ENCODE results near the gene C3orf70. TPM values are rescaled to one million over a fixed set of nuclear protein-coding genes. Genes with fewer than 3 reads are reported as not detected.
A peak's percentile ranks its signal among the peaks of the same experiment; 100 is the strongest.
"Not testable (repeated sequence)": the region's sequence is repeated elsewhere in the genome, so short reads cannot be mapped to it uniquely, and the experiment has no call there.

The C3orf70 gene
- total RNA-seq, 2 donors from 2014 or later = 0.06 TPM; not detected in 1

- Mint-ChIP-seq H3K9me3 (no peaks in the 10 kb centered on the region), H3K36me3 (peaks cover 0 to 4% of the 10 kb centered on the region in 2 donors), H3K27ac (no peak overlapping the region)
- DNase-seq (ENCODE audit: low spot score in 2 of 2) (no peak), ATAC-seq (no peak)
These were observed 40.7 kb downstream of the C3orf70 start for GRCh38 chr3:185112186-185112585.

- not testable (repeated sequence) for H3K27ac Mint-ChIP-seq; H3K36me3 Mint-ChIP-seq; DNase-seq (ENCODE audit: low spot score in 2 of 2); H3K9me3 Mint-ChIP-seq; ATAC-seq
These were observed 43.8 kb downstream of the C3orf70 start for GRCh38 chr3:185109012-185109411.

DNA sequence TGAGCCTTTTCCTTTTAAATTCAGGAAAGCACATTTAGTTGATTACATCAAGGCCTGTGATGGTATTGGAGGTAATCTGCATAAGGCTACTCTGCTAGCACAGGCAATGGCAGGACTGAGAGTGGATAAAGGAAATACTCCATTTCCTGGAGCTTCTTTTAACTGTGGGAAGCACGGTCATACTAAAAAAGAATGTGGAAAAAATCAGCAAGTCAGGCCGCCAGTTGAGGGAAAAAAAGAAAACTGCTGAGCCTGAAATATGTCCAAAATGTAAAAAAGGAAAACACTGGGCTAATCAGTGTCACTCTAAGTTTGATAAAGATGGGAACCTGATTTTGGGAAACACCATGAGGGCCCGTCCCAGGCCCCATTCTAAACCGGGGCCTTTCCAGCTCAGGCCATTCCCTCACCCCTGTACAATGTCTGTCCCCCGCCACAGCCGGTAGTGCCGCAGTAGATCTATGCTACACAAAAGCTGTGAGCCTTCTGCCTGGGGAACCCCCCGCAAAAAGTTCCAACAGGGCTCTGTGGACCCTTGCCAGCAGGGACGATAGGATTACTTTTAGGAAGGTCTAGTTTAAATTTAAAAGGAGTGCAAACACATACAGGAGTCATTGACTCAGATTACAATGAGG, 46.5 kb downstream of the C3orf70 start:
- ATAC-seq; H3K27ac Mint-ChIP-seq; DNase-seq (ENCODE audit: low spot score in 2 of 2): not testable (repeated sequence)
- H3K36me3 Mint-ChIP-seq = peaks cover 11% of the 10 kb centered on the region in 2 donors
- peaks cover 10 to 32% of the 10 kb centered on the region in 2 donors for H3K9me3 Mint-ChIP-seq

DNA sequence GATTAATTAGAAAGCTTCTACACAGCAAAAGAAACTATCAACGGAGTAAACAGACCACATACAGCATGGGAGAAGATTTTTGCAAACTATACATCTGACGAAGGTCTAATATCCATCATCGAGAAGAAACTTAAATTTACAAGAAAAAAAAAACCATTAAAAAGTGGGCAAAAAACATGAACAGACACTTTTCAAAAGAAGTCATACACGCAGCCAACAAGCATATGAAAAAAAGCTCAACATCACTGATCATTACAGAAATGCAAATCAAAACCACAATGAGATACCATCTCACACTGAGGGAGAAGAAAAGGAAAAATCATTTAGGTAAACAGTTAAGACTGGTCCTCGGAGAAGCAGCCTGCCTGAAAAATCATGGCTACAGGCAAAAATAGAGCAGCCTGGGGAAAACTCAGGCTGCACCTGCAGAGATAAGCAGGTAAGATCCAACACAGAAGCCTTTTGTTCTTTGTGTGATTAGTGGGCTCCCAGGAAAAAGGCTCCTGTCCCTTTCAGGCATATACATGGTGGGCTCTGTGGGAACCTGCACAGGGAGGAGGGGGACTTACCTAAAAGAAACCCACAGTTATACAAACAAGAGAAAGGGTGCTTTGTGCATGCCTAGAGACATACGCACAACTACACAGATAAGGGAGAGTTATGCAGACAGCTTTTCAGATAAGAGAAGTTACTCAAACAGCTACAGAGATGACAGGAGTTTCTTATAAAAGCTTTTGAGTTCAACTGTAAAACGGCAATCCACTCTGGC, 49.3 kb downstream of the C3orf70 start:
- DNase-seq (ENCODE audit: low spot score in 2 of 2) = no peak
- no peak for ATAC-seq
- Mint-ChIP-seq H3K27ac (no peak overlapping the region), H3K36me3 (peaks cover 16 to 18% of the 10 kb centered on the region in 2 donors), H3K9me3 (peaks cover 18 to 42% of the 10 kb centered on the region in 2 donors)

GRCh38 chr3:185094697-185095096, 58.2 kb downstream of the C3orf70 start:
- no peak for DNase-seq (ENCODE audit: low spot score in 2 of 2)
- Mint-ChIP-seq H3K36me3 (no peaks in the 10 kb centered on the region), H3K27ac (no peak overlapping the region), H3K9me3 (no peaks in the 10 kb centered on the region)
- no peak for ATAC-seq

GRCh38 chr3:185093116-185093515, 59.7 kb downstream of the C3orf70 start:
- no peak overlapping the region for H3K27ac Mint-ChIP-seq
- no peak for DNase-seq (ENCODE audit: low spot score in 2 of 2)
- no peaks in the 10 kb centered on the region for H3K36me3 Mint-ChIP-seq
- H3K9me3 Mint-ChIP-seq = no peaks in the 10 kb centered on the region
- ATAC-seq = no peak

GRCh38 chr3:185090811-185091210, 62.0 kb downstream of the C3orf70 start:
- no peak for DNase-seq (ENCODE audit: low spot score in 2 of 2)
- H3K27ac Mint-ChIP-seq = no peak overlapping the region
- ATAC-seq = no peak
- no peaks in the 10 kb centered on the region for H3K9me3 Mint-ChIP-seq
- no peaks in the 10 kb centered on the region for H3K36me3 Mint-ChIP-seq

DNA sequence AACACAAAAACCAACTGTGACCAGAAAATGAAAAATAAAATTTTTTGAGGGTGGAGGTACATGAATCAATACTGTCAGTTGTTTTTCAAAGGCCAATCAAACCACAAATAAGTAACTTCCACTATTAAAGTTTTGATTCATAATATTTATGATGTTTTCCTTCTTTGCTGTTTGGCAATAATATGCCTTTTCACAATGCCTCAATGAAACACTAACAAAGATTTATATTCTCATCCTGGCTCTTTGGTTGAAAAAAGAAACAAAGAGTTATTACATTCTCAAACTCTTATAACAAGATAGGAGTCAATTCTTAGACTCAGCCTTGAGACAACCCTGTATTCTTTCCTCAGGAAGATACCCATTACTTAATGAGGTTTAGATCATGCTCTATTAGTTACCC, 63.1 kb downstream of the C3orf70 start:
- Mint-ChIP-seq H3K36me3 (no peaks in the 10 kb centered on the region), H3K27ac (no peak overlapping the region), H3K9me3 (no peaks in the 10 kb centered on the region)
- ATAC-seq (no peak), DNase-seq (ENCODE audit: low spot score in 2 of 2) (no peak)

- DNase-seq (ENCODE audit: low spot score in 2 of 2) (no peak), ATAC-seq (no peak)
- Mint-ChIP-seq H3K36me3 (no peaks in the 10 kb centered on the region), H3K9me3 (no peaks in the 10 kb centered on the region), H3K27ac (no peak overlapping the region)
These were observed 63.5 kb downstream of the C3orf70 start for GRCh38 chr3:185089343-185089742.

- Mint-ChIP-seq H3K27ac (no peak overlapping the region), H3K9me3 (no peaks in the 10 kb centered on the region), H3K36me3 (no peaks in the 10 kb centered on the region)
- DNase-seq (ENCODE audit: low spot score in 2 of 2) = no peak
- ATAC-seq = no peak
These were observed 65.4 kb downstream of the C3orf70 start for GRCh38 chr3:185087419-185087818.

DNA sequence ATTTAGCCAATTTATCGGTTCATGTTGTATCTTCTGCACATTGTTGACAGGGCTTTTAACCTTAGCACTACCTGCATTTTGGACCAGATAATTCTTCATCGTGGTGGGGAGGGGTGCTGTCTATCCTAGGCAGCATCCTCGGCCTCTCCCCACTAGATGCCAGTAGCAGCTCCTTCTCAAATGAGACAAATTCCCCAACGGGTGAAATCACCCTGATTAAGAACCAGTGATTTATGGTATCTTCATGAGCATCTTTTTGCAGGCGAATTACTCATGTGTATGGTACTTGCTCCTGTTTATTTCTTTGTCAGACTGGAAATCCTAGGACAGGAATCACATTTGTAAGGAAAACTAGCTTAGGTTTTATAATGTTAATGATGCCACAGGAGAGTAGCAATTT, 68.0 kb downstream of the C3orf70 start:
- DNase-seq (ENCODE audit: low spot score in 2 of 2) (no peak), ATAC-seq (no peak)
- Mint-ChIP-seq H3K27ac (no peak overlapping the region), H3K36me3 (no peaks in the 10 kb centered on the region), H3K9me3 (no peaks in the 10 kb centered on the region)

- Mint-ChIP-seq H3K27ac (no peak overlapping the region), H3K36me3 (no peaks in the 10 kb centered on the region), H3K9me3 (no peaks in the 10 kb centered on the region)
- no peak for ATAC-seq
- no peak for DNase-seq (ENCODE audit: low spot score in 2 of 2)
These were observed 68.5 kb downstream of the C3orf70 start for GRCh38 chr3:185084402-185084801.

- ATAC-seq (no peak), DNase-seq (ENCODE audit: low spot score in 2 of 2) (no peak)
- Mint-ChIP-seq H3K9me3 (no peaks in the 10 kb centered on the region), H3K36me3 (no peaks in the 10 kb centered on the region), H3K27ac (no peak overlapping the region)
These were observed 70.0 kb downstream of the C3orf70 start for GRCh38 chr3:185082829-185083228.

DNA sequence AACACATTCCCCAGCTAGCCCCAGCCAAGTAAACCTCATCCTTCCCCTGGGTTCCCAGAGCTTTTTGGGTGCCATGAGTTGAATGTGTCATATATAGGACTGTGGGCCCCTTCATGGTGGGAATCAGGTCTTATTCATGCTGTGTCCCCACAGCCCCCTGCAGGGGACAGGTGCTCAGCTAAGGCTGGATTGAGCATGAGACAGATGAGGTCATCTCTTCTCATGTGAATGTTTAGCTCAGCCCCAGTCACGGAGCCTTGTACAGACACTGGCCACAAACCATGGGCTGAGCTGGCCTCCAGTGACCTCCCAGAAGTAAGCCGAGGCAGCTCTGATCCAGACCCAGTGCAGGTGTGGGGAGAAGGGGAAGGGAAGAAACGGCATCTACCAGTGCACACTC, 70.7 kb downstream of the C3orf70 start:
- DNase-seq (ENCODE audit: low spot score in 2 of 2) (no peak), ATAC-seq (no peak)
- Mint-ChIP-seq H3K9me3 (no peaks in the 10 kb centered on the region), H3K36me3 (no peaks in the 10 kb centered on the region), H3K27ac (no peak overlapping the region)

DNA sequence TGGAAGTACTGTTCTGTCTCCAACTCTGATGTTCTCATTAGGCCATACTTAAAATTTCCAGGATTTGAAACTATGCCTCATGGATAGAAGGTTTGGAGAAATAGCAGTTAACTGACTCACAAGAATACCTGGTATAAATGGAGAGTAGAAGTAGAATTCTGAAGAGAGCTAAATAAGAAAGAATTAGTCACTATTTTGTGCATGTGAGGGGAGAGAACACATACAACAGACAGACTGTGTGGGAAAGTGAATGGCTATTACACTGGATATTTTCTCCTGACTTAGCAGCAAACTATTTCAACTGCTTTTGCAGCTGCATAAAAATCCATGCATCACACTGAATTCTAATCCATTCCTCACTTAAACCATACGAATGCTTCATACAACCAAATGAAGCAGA, 71.3 kb downstream of the C3orf70 start:
- DNase-seq (ENCODE audit: low spot score in 2 of 2) (no peak), ATAC-seq (no peak)
- Mint-ChIP-seq H3K27ac (no peak overlapping the region), H3K36me3 (no peaks in the 10 kb centered on the region), H3K9me3 (no peaks in the 10 kb centered on the region)

DNA sequence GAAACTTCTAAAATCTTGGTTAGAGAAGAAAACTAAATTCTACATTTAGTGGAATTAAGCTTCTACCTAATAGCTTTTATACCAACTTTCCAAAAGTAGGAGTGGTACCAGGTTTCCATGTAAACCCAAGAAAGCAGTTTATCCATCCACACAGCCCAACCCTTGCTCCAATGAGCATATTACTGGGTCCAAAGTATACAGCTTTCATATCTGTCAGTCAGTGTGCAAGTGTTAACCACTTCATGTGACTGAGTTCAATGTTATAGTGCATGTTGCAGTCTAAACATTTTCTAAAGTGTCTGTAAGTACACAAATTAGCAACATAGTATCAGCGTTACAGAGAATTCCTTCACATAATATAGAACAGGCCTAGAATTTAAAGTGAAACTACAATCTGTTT, 73.2 kb downstream of the C3orf70 start:
- DNase-seq (ENCODE audit: low spot score in 2 of 2) (no peak), ATAC-seq (no peak)
- Mint-ChIP-seq H3K9me3 (no peaks in the 10 kb centered on the region), H3K27ac (no peak overlapping the region), H3K36me3 (no peaks in the 10 kb centered on the region)

GRCh38 chr3:185076219-185076618, 76.6 kb downstream of the C3orf70 start:
- ATAC-seq (no peak), DNase-seq (ENCODE audit: low spot score in 2 of 2) (no peak)
- Mint-ChIP-seq H3K36me3 (no peaks in the 10 kb centered on the region), H3K9me3 (no peaks in the 10 kb centered on the region), H3K27ac (peak overlapping the region in 1 of 2 donors; percentile 55)

- no peaks in the 10 kb centered on the region for H3K9me3 Mint-ChIP-seq
- no peak for ATAC-seq
These were observed 77.3 kb downstream of the C3orf70 start for GRCh38 chr3:185075547-185075946.

More at GRCh38 chr3:185075547-185075946, 77.3 kb downstream of the C3orf70 start:
- no peak for DNase-seq (ENCODE audit: low spot score in 2 of 2)
- no peak overlapping the region for H3K27ac Mint-ChIP-seq
- H3K36me3 Mint-ChIP-seq = no peaks in the 10 kb centered on the region
